ENCODE data around the gene SYT7.

Gene SYT7

DNA sequence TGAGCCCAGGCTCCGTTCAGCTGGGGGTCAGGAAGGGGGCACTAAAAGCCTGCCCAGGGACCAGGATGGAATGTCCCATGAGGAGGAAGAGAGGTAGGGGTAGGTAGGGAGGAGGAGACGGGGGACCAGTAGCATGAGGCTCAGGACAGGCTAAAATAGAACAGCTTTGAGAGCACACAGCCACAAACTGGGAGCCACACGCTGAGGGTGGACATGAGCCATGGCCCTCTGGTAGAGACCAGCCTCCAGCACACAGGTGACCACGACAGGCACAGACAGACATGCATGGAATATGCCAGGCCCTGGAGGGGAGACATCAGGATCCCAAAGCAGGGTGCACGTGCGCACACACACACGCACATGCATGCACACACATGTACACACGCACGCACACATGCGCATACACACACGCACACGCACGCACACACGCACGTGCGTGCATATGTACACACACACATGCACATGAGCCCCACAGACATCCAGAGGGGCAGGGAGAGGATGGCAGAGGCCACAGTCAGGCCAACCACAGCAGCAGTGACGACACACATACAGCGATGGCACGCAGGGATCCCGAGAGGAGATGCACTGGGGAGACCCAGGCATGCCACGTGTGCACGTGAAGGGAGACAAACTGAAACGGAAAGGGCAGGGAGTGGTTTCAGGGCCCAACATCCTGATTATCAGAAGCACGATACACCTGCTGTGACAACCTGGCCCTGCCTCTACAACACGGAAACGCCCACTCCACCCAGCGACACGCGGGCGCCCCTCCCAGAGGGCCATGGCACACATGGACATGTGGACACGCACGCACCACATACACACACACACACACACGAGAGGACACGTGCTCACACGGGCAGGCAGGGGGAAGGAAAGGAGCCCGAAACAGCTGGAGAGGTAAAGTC is 46.6 kb downstream of the SYT7 start:
- TF ChIP-seq SIN3A (IDR thresholded peaks at IDR 0.05; ENCODE audit: borderline replicate concordance, insufficient read depth, low read length) (no peak), POLR2AphosphoS5 (IDR thresholded peaks at IDR 0.05; ENCODE audit: low read depth, low read length) (no peak), FOXP2 (optimal IDR thresholded peaks at IDR 0.05; ENCODE audit: borderline replicate concordance, extremely low read depth, extremely low read length, insufficient read depth) (no peak), TAF1 (IDR thresholded peaks at IDR 0.05; ENCODE audit: borderline replicate concordance, insufficient read depth, low read length) (no peak)
- TF ChIP-seq, protein P1, sequence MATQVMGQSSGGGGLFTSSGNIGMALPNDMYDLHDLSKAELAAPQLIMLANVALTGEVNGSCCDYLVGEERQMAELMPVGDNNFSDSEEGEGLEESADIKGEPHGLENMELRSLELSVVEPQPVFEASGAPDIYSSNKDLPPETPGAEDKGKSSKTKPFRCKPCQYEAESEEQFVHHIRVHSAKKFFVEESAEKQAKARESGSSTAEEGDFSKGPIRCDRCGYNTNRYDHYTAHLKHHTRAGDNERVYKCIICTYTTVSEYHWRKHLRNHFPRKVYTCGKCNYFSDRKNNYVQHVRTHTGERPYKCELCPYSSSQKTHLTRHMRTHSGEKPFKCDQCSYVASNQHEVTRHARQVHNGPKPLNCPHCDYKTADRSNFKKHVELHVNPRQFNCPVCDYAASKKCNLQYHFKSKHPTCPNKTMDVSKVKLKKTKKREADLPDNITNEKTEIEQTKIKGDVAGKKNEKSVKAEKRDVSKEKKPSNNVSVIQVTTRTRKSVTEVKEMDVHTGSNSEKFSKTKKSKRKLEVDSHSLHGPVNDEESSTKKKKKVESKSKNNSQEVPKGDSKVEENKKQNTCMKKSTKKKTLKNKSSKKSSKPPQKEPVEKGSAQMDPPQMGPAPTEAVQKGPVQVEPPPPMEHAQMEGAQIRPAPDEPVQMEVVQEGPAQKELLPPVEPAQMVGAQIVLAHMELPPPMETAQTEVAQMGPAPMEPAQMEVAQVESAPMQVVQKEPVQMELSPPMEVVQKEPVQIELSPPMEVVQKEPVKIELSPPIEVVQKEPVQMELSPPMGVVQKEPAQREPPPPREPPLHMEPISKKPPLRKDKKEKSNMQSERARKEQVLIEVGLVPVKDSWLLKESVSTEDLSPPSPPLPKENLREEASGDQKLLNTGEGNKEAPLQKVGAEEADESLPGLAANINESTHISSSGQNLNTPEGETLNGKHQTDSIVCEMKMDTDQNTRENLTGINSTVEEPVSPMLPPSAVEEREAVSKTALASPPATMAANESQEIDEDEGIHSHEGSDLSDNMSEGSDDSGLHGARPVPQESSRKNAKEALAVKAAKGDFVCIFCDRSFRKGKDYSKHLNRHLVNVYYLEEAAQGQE (IDR thresholded peaks at IDR 0.05; ENCODE audit: insufficient read depth in 1 of 2, low read depth in 2 of 2, low read length in 2 of 2) = no peak

DNA sequence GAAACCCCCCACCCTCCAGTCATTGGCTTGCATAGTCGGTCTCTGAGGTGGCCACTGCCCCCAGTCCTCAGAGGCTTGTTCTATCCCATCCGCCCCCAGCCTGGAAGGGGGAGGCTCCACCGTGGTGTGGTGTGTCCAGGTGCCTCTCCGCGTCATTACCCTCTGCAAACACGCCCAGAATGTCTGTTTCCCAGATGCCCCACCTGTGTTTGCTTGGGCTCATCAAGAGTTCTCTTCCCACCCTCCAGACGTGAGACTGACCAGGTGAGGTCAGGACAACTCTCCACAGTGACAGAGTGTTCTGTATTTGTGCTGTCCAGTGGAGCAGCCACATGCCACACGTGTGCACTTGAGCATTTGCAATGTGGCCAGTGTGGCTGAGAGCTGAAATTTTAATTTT is 47.5 kb downstream of the SYT7 start:
- TF ChIP-seq, protein P1 (IDR thresholded peaks at IDR 0.05; ENCODE audit: insufficient read depth in 1 of 2, low read depth in 2 of 2, low read length in 2 of 2) = no peak
- TF ChIP-seq SIN3A (IDR thresholded peaks at IDR 0.05; ENCODE audit: borderline replicate concordance, insufficient read depth, low read length) (no peak), TAF1 (IDR thresholded peaks at IDR 0.05; ENCODE audit: borderline replicate concordance, insufficient read depth, low read length) (no peak), FOXP2 (optimal IDR thresholded peaks at IDR 0.05; ENCODE audit: borderline replicate concordance, extremely low read depth, extremely low read length, insufficient read depth) (no peak), POLR2AphosphoS5 (IDR thresholded peaks at IDR 0.05; ENCODE audit: low read depth, low read length) (no peak)

DNA sequence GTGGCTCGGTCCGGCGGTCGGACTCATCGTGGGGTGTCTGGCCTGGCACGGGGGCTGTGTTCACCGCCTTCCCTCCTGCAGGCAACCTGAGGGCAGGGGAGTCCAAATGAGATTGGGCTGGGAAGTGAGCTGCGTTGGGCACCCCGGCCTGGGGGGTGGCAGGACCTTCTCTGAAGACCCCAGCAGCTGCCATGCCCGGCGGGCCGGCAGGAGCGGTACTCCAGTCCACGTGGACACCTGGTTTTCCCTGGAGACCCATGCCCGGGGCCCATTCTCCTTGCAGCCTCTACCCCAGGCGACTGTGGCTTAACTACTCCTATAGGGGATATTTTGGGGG is 47.9 kb downstream of the SYT7 start:
- no peak for TF ChIP-seq POLR2AphosphoS5 (IDR thresholded peaks at IDR 0.05; ENCODE audit: low read depth, low read length)
- TF ChIP-seq, protein P1 (IDR thresholded peaks at IDR 0.05; ENCODE audit: insufficient read depth in 1 of 2, low read depth in 2 of 2, low read length in 2 of 2) = no peak
- no peak for TF ChIP-seq FOXP2 (optimal IDR thresholded peaks at IDR 0.05; ENCODE audit: borderline replicate concordance, extremely low read depth, extremely low read length, insufficient read depth)
- no peak for TF ChIP-seq TAF1 (IDR thresholded peaks at IDR 0.05; ENCODE audit: borderline replicate concordance, insufficient read depth, low read length)

DNA sequence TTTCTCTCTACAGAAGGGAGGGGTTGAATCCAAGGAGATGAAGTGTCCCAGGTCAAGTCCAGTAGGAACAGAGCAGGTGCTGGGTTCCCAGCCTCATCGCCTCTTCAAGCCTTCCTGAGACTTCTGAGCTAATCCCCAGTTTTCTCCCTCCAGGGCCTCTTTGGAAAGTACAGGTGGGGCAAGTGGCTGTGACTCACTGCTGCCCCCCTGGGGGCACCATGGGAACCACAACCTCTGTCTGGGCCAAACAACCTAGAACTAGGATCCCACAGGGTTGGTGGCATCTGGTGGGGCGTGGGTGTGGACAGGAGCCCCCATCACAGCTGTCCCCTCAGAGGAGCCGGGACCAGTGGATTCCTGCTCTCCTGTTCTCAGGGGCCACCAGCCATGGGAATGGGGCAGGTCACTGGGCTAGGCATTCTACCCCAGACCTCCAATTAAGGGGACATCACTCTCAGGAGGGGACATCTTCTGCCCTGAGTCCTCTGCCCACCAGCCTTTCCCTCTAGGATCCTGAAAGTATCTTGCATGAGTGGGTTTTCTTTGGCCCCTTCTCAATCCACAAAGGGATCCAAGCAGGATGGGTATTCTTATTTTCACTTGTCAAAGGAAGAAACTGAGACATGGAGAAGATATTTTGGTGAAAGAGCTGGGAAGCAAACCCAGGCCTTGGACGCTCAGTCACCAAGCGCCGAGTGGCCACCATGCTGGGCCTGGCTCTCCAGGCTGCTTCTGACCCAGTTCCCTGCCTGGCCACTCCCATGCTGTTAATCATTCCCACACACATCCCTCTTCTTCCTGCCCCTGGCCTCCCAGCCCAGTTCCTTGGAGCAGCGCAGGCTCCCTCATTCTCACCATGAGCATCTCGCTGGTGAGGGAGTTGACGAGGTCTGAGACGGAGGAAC is 48.5 kb downstream of the SYT7 start:
- TF ChIP-seq, protein P1 (IDR thresholded peaks at IDR 0.05; ENCODE audit: insufficient read depth in 1 of 2, low read depth in 2 of 2, low read length in 2 of 2) = peak; percentile 27 to 47; a peak in 3 of 4 replicates
- no peak for TF ChIP-seq FOXP2 (optimal IDR thresholded peaks at IDR 0.05; ENCODE audit: borderline replicate concordance, extremely low read depth, extremely low read length, insufficient read depth)

Data from PFSK-1 (cell line).